C4-2B (cell line): ENCODE measurements around the gene ZNF41.

ENCODE experiments used
- ZFX ChIP-seq: fragments of 450-650 bp; IDR thresholded peaks from 2 replicates; pipeline ENCODE4 v1.6.1; 2017
- TF ChIP-seq, protein P1 (sequence below): fragments of 450-650 bp; conservative IDR thresholded peaks from 2 replicates; pipeline ENCODE4 v1.5.1; 2017; ENCODE audit warnings: mild to moderate bottlenecking

- TF ChIP-seq, protein P1, sequence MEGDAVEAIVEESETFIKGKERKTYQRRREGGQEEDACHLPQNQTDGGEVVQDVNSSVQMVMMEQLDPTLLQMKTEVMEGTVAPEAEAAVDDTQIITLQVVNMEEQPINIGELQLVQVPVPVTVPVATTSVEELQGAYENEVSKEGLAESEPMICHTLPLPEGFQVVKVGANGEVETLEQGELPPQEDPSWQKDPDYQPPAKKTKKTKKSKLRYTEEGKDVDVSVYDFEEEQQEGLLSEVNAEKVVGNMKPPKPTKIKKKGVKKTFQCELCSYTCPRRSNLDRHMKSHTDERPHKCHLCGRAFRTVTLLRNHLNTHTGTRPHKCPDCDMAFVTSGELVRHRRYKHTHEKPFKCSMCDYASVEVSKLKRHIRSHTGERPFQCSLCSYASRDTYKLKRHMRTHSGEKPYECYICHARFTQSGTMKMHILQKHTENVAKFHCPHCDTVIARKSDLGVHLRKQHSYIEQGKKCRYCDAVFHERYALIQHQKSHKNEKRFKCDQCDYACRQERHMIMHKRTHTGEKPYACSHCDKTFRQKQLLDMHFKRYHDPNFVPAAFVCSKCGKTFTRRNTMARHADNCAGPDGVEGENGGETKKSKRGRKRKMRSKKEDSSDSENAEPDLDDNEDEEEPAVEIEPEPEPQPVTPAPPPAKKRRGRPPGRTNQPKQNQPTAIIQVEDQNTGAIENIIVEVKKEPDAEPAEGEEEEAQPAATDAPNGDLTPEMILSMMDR, result no peak
- TF ChIP-seq ZFX, result no peak
These were observed 60.6 kb downstream of the ZNF41 start for GRCh38 chrX:47422444-47422843.
